HG03064 (cell line): ENCODE measurements around the gene IFNLR1.
A peak's percentile ranks its signal among the peaks of the same experiment; 100 is the strongest.
"Not testable (repeated sequence)": the region's sequence is repeated elsewhere in the genome, so short reads cannot be mapped to it uniquely, and the experiment has no call there.

ENCODE experiments used
- ATAC-seq: cut with Tn5 transposase; IDR thresholded peaks from one replicate; pipeline ENCODE4 v1.9.1; 2021; ENCODE audit warnings: low read depth; ENCODE audit not compliant: unreplicated experiment

The IFNLR1 gene

DNA sequence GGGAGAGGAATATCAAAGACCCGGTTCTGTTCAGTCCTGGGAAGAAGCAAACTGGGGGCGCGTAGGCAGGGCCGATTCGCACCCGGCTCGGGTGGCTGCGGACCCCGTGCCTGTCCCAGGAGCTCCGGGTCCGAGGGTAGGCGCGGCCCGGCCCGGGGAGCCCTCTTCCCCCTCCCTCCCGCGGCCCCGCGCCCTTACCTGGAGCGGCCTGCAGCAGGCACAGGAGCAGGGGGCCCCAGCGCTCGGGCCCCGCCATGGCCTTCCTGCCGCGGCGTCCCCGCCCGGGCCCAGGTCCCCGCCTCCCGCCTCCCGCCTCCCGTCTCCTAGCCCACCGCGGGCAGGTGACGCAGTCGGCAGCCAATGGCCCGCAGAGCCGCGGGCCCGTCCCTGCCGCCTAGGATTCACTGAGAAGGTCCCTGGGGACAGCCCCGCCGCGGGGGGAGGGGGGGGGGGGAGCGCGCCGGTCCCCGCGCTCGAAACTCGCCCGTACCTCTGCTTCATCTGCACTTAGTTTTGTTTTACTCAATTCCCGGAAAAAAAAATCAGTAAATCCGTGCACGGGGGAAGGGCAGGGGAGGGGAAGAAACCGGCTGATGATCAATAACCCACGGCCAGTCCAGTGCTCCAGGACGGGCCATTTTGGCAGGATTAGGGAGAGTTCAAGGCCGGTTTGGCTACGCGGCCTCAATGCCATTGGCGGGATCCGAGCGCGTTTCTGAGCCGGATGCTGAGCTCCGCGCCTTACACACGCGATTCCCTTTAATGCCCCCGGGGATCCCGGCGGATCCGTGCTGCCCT lies at the start of gene IFNLR1:
TSS of gene IFNLR1 (minus strand) at position 297 of the 798 bp plus-strand sequence. CDS start at position 256, 41 bp downstream.
- no peak for ATAC-seq

DNA sequence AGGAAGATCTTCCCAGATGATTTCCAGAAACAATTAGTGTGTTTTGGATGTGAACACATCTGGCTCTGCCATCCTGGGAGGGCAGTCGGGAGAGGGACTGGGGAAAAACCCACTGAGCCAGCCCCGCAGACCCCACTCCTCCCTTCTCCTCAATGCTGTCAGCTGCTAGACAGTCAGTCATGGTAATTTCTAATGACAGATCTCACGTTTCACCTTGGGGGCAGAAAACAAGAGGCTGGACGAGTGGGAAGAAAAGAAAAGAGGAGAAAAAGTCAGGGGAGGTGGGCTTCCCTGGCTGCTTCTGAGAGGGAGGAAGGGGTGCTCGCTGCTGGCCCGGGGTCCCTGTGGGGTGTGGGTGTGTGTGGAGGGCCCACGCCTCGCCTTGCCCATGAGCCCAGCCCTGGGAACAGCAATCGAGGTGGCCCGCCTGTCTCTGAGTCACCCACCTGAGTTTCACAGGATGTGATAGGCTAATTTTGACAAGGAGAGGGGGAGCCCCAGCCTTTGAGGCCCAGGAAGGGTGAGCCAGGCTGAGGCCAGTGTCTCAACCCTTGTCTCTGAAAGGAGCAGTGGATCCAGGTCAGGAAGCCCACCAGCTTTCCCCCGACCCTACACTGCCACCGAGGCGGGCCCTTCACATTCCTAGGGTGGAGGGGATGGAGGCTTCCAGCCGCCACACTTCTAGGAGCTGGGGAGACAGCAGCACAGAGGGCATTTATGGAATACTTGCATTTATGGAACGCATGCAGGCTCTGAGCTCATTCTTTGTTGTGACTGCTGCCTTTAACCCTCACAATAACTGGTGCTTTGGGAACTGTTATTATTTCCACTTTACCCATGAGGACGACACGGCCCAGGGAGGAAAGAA lies 49.1 kb upstream of the IFNLR1 start:
- ATAC-seq: no peak

GRCh38 chr1:24233684-24234600 lies 46.9 kb upstream of the IFNLR1 start:
- no peak for ATAC-seq

GRCh38 chr1:24231701-24232100 lies 44.6 kb upstream of the IFNLR1 start:
- no peak for ATAC-seq

- peak; percentile 70 for ATAC-seq
Measured at GRCh38 chr1:24228311-24228710, 41.2 kb upstream of the IFNLR1 start.

DNA sequence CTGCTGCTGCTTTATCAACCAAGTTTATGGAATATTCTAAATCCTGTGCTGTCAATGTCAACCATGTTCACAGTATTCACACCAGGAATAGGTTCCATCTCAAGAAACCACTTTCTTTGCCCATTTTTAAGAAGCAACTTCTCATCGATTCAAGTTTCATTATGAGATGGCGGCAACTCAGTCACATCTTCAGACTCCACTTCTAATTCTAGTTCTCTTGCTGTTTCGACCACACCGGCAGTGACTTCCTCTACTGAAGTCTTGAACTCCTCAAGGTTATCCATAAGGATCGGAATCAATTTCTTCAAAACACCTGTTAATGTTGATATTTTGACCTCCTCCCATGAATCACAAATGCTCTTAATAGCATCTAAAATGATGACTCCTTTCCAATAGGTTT lies 39.7 kb upstream of the IFNLR1 start:
- no peak for ATAC-seq

- no peak for ATAC-seq
Measured at GRCh38 chr1:24224761-24225160, 37.7 kb upstream of the IFNLR1 start.

DNA sequence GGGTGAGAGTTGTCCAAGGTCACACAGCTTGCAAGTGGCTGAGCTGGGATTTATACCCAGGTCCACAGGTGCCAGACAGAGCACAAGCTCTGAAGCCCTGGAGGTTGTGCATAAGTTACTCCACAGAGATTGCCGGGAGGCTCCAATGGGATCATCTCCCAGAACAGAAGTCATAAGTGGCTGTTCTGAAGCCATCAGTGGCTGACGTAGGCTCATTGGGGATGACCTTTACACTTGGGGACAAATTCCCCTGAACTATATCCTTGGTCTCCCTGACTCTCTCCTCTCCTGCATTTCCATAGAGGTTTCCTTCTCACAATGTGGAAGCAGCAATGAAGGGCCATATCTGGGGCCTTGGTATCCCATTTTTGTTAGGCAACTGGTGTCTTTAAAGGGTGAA lies 37.0 kb upstream of the IFNLR1 start:
- no peak for ATAC-seq

DNA sequence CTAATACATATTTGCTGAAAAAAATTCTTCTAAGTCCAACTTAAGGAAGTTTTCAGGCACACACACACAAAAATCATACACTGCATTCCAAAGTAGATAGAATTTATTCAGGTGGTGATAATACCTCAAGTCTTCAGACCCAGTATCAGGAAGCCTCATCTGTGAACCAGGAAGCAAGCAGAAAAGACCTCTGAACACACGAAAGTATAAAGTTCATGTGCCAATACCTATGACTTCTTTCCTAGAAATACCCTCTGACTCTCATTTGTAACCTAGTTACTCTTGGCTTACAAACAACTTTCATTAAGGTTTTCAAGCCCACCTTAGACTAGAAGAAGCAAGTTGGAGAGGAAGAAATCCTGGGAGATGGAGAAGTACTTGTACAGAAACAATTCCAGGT lies 35.7 kb upstream of the IFNLR1 start:
- ATAC-seq: no peak

- ATAC-seq: no peak
Measured at GRCh38 chr1:24222008-24222605, 35.0 kb upstream of the IFNLR1 start.

GRCh38 chr1:24221246-24221645 lies 34.2 kb upstream of the IFNLR1 start:
- no peak for ATAC-seq

GRCh38 chr1:24216276-24217074 lies 29.4 kb upstream of the IFNLR1 start:
- no peak for ATAC-seq

GRCh38 chr1:24215226-24215814 lies 28.2 kb upstream of the IFNLR1 start:
- no peak for ATAC-seq

GRCh38 chr1:24212376-24212775 lies 25.3 kb upstream of the IFNLR1 start:
- no peak for ATAC-seq

DNA sequence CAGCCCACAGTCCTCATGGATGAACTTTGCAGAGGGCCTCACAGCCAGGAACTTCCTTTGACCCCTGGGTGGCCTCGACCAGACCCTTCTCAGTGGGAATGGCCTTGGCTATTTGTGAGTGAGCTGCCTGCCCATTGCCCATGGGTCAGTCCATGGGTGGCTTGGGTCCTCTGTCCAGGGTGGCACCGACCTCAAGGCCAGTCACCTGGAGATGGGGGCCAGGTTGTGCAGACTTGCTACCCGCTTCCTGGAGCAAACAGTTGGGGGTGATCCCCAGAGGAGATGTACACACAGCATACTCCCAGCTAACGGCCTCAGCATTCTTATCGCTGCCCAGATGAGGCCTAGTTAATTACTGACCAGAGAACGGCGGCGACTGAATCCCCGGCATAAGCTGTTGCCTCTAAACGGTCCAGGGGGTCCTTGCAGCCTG lies 23.1 kb upstream of the IFNLR1 start:
- no peak for ATAC-seq

GRCh38 chr1:24209097-24209496 lies 22.0 kb upstream of the IFNLR1 start:
- ATAC-seq: no peak

- ATAC-seq: no peak
Measured at GRCh38 chr1:24207709-24208108, 20.6 kb upstream of the IFNLR1 start.

- ATAC-seq: not testable (repeated sequence)
Measured at GRCh38 chr1:24207395-24207687, 20.3 kb upstream of the IFNLR1 start.
